Measurements from ENCODE around the gene NIPA2. TPM values are rescaled to one million over a fixed set of nuclear protein-coding genes. Genes with fewer than 3 reads are reported as not detected.
"Not testable (repeated sequence)": the region's sequence is repeated elsewhere in the genome, so short reads cannot be mapped to it uniquely, and the experiment has no call there.

Gene NIPA2
- total RNA-seq, 4 donors from 2014 or later, result 14.7 to 78.6 (median 50.4) TPM

GRCh38 chr15:22806664-22807063 is 31.8 kb upstream of the NIPA2 start:
- H3K36me3 ChIP-seq, result no peaks in the 10 kb centered on the region
- H3K27ac ChIP-seq, result no peak overlapping the region
- no peak for DNase-seq
- no peak overlapping the region for H3K4me3 ChIP-seq
- in situ Hi-C loops (cut with MboI; ENCODE audit: low pct_ligation_motif_present in 1 of 4, low pct_unique_long_range_greater_than_20kb in 1 of 4, low sequenced_read_pairs in 3 of 4), result loop anchor here in 1 of 4 donors (25.0 kb wide), 1 partner anchor 106 kb away; no protein-coding TSS in a partner anchor
- peaks cover 0 to 11% (median 1%) of the 10 kb centered on the region in 4 donors for H3K4me1 ChIP-seq
- H3K9me3 ChIP-seq, result no peaks in the 10 kb centered on the region
- TF ChIP-seq EP300 (IDR thresholded peaks at IDR 0.05; ENCODE audit: low read depth) (no peak), POLR2A (IDR thresholded peaks at IDR 0.05) (no peak), CTCF (IDR thresholded peaks at IDR 0.05) (no peak), POLR2AphosphoS5 (IDR thresholded peaks at IDR 0.05) (no peak)
- H3K27me3 ChIP-seq, result no peaks in the 10 kb centered on the region
- intact Hi-C loops (cut with DNase I; ENCODE audit: low total_unique reads), result no loop called here
- 20 to 74% methylated on average over 1 to 2 of the region's 2 CpGs for whole genome bisulfite sequencing, 2 donors (ENCODE audit: low coverage in 1 of 2)

GRCh38 chr15:22807831-22808230 is 30.6 kb upstream of the NIPA2 start:
- H3K9me3 ChIP-seq; DNase-seq; intact Hi-C loops (cut with DNase I; ENCODE audit: low total_unique reads); H3K27ac ChIP-seq; H3K36me3 ChIP-seq; H3K4me3 ChIP-seq; H3K27me3 ChIP-seq: not testable (repeated sequence)
- peaks cover 0 to 11% (median 1%) of the 10 kb centered on the region in 4 donors for H3K4me1 ChIP-seq
- in situ Hi-C loops (cut with MboI; ENCODE audit: low pct_ligation_motif_present in 1 of 4, low pct_unique_long_range_greater_than_20kb in 1 of 4, low sequenced_read_pairs in 3 of 4), result loop anchor here in 1 of 4 donors (25.0 kb wide), 1 partner anchor 104 kb away; no protein-coding TSS in a partner anchor
- 91% methylated on average over 7 to 9 of the region's 9 CpGs for WGBS, 2 donors (ENCODE audit: low coverage in 1 of 2)

- Histone ChIP-seq H3K27me3 (no peaks in the 10 kb centered on the region), H3K9me3 (no peaks in the 10 kb centered on the region), H3K4me3 (no peak overlapping the region), H3K36me3 (no peaks in the 10 kb centered on the region), H3K4me1 (peaks cover 0 to 11% (median 1%) of the 10 kb centered on the region in 4 donors), H3K27ac (no peak overlapping the region)
- in situ Hi-C loops (cut with MboI; ENCODE audit: low pct_ligation_motif_present in 1 of 4, low pct_unique_long_range_greater_than_20kb in 1 of 4, low sequenced_read_pairs in 3 of 4) (loop anchor here in 1 of 4 donors (25.0 kb wide), 1 partner anchor 104 kb away; no protein-coding TSS in a partner anchor), intact Hi-C loops (cut with DNase I; ENCODE audit: low total_unique reads) (no loop called here)
- TF ChIP-seq CTCF (IDR thresholded peaks at IDR 0.05) (no peak), POLR2AphosphoS5 (IDR thresholded peaks at IDR 0.05) (no peak), EP300 (IDR thresholded peaks at IDR 0.05; ENCODE audit: low read depth) (no peak), POLR2A (IDR thresholded peaks at IDR 0.05) (no peak)
- WGBS, 2 donors (ENCODE audit: low coverage in 1 of 2), result 53% methylated on average over 2 to 4 of the region's 4 CpGs
- DNase-seq, result peak; percentile 51
Observed at GRCh38 chr15:22808240-22808639, 30.2 kb upstream of the NIPA2 start.

- Histone ChIP-seq H3K9me3 (no peaks in the 10 kb centered on the region), H3K36me3 (no peaks in the 10 kb centered on the region), H3K4me1 (peaks cover 0 to 11% (median 1%) of the 10 kb centered on the region in 4 donors), H3K27ac (no peak overlapping the region), H3K4me3 (no peak overlapping the region), H3K27me3 (no peaks in the 10 kb centered on the region)
- intact Hi-C loops (cut with DNase I; ENCODE audit: low total_unique reads), result no loop called here
- TF ChIP-seq EP300 (IDR thresholded peaks at IDR 0.05; ENCODE audit: low read depth), result no peak
- no peak for TF ChIP-seq POLR2AphosphoS5 (IDR thresholded peaks at IDR 0.05)
- no peak for TF ChIP-seq POLR2A (IDR thresholded peaks at IDR 0.05)
- TF ChIP-seq CTCF (IDR thresholded peaks at IDR 0.05), result no peak
- DNase-seq, result no peak
- WGBS, 2 donors (ENCODE audit: low coverage in 1 of 2), result 86 to 91% methylated on average over 2 to 7 of the region's 7 CpGs
- in situ Hi-C loops (cut with MboI; ENCODE audit: low pct_ligation_motif_present in 1 of 4, low pct_unique_long_range_greater_than_20kb in 1 of 4, low sequenced_read_pairs in 3 of 4), result loop anchor here in 1 of 4 donors (25.0 kb wide), 1 partner anchor 103 kb away; no protein-coding TSS in a partner anchor
Observed at GRCh38 chr15:22808761-22809280, 29.6 kb upstream of the NIPA2 start.

Measured in transverse colon (tissue), 4 donors.